Stimulated activated CD4-positive, alpha-beta T cell treated with anti-CD3 and anti-CD28 coated beads, Interleukin-4, amount 100 ng/mL, for 4 hours (primary cell): Measurements from ENCODE around the gene GNPAT.
A peak's percentile ranks its signal among the peaks of the same experiment; 100 is the strongest.

Experiments used
- DNase-seq, 2 experiments: peaks; one replicate each; pipeline ENCODE4 v3.0.0-alpha.2; 2020

Gene GNPAT

DNA sequence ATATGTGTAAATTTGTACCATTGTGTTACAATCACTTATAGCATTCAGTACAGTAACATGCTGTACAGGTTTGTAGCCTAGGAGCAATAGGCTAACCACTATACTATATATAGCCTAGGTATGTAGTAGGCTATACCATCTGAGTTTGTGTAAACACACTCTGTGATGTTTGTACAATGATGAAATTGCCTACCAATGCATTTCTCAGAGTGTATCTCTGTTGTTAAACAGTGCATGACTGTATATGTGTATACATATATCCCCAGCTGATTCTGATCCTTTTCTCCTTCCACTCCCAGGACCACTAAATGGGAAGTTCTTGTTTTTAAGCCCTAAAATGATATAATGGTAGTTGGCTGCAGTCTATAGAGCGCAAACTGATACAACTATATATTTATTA is 7.8 kb downstream of the GNPAT start:
- DNase-seq: no peak

DNA sequence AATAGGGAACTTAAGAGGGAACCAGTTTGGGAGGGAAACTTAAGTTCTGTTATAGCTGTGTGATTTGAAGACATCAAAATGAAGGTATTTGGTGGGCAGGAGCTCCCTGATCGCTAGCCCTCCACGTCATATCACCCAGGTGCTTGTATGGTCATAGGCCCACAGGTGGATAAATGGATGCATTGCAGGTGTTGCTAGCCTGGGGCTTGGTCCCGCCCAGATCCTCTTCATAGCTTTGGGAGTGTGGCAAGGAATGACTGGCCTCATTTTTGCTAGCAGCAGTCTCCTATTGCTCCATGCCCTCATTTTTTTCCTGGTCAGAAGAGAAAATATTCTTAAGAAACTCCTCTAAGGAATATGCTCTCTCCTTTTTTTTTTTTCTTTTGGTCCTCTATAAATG is 11.3 kb downstream of the GNPAT start:
- no peak for DNase-seq

DNA sequence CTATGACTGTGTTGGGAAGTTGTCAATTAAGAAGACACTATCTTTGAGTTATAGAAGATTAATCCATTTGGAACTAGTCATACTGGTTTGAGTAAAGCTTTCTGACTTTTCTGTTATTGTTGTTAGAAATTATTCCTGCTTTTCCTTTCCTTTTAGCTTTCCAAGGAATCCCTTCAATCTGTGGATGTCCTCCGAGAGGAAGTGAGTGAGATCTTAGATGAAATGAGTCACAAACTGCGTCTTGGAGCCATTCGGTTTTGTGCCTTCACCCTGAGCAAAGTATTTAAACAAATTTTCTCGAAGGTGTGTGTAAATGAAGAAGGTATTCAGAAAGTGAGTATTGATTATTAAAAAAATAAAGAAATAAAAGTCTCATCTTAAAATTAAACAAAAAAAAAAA is 19.3 kb downstream of the GNPAT start:
- DNase-seq: no peak

DNA sequence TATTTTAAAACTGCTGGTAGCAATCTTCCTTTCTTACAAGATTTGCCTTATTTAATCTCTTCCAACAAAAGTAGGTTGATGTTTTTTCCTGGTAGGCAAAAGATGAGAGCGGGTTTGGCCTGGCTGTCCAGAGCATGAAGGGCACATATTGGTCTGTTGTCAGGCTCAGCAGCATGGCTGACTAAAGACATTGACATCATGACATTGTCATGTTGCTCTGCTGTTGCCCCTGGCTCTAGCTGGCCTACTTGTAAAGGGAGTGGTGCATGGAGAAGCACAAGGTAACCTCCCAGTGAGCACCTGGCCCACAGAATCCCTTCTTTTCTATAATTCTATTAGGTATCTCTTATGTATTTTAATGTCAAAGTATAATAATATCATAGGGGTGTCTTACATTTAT is 23.6 kb downstream of the GNPAT start:
- no peak for DNase-seq

DNA sequence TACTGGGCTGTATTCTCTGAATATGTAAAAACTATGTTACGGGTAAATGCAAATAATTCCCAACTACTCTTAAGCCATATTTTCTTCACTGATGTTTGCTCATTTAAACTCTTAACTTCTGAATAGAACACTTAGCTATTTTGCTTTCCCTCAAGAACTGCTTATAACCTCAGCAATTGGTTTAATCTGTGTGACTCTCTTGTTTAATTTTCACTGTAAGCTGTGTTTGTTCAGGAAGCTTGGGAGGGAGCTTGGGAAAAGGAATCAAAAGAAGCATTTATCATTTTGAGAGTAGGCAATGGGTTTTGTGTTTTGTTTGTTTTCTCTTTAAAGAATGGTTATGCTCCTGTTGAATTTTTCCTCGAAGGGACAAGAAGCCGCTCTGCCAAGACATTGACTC is 24.4 kb downstream of the GNPAT start:
- no peak for DNase-seq

DNA sequence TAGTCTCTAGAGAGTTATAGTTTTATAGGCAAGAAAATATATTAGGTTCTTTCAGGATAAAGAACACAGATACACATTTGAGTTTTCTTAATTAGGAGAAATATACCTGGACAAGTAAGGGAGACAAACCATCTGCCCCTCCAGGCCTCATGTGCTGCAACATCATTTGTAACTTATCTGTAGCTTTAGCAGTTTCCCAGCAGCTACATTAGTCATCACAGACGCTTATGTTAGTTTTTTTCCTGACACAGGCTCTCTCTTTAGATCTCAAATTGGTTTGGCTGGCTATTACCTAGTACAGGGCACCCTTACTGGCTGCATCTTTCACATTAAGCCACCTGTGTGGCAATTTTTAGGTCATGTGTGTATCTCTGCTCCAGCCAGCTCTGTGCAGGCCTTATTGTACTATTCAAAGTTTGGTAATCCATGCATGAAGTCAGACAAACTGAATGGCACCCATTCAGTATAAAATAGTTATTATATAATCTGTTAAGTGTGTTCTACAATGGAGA is 25.9 kb downstream of the GNPAT start:
- DNase-seq: no peak

DNA sequence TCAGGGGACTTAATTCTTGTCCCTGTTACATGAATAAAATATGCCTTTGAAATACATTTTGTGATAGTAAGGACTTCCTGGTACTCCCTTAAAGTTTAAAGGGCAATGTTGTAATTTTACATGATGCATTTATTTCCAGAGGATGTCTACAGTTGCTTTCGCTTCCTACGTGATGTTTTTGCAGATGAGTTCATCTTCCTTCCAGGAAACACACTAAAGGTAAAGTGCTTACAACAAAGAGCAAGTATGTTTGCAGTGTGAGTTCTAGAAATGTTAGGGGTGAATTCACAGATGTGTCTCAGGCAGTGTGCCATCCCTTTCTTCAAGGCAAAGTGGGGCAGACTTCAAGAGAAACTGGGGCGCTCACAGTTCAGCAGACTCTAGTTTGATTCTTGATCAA is 31.2 kb downstream of the GNPAT start:
- peak in 1 of 2 experiments; percentile 5 for DNase-seq

DNA sequence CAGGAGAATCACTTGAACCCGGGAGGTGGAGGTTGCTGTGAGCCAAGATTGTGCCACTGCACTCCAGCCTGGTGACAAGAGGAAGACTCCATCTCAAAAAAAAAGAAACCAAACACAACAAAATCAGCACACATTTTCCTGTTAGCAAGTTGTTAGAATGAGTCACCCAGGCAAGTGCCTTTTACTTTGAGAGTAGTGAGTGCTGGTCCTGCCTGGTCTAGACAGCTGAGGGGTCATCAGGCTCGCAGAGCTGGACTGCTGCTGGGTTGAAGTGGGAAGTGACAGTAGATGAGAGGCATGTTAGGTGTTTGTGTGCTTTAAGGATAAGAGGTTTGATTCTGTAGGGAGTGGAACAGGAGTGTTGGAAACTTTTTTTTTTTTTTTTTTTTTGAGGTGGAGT is 31.9 kb downstream of the GNPAT start:
- peak in 1 of 2 experiments; percentile 7 for DNase-seq

DNA sequence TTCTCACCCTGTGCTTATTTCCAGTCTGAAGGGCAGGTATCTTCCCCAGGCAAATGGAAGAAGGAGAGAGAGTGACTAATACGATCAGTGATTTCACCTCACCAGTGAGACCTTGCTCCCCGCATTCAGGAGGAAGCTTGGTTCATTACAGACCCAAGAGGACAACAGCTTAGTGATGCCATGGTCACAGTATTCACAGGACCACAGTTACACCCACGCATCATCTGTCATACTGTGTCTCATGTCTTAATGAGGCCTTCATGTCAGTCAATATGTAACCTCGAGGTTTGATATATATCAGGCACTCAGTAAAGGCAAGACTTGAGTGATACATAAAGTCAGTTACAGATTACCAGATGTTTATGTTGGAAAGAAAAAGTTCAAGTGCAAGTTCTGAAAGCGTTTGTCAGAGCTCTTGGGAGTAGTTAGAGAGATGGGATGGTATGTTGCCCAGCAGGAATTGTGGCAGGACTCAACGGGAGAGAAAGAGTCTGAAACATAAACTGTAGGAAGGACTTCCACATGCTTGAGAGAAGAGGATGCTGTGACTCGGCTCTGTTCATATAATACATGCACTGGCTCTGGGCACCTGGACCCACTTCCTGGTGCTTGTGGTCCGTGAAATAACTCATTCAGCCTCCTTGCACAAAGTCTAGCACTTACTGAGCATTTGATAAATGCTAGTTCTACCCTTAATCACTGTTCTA is 33.3 kb downstream of the GNPAT start:
- no peak for DNase-seq

DNA sequence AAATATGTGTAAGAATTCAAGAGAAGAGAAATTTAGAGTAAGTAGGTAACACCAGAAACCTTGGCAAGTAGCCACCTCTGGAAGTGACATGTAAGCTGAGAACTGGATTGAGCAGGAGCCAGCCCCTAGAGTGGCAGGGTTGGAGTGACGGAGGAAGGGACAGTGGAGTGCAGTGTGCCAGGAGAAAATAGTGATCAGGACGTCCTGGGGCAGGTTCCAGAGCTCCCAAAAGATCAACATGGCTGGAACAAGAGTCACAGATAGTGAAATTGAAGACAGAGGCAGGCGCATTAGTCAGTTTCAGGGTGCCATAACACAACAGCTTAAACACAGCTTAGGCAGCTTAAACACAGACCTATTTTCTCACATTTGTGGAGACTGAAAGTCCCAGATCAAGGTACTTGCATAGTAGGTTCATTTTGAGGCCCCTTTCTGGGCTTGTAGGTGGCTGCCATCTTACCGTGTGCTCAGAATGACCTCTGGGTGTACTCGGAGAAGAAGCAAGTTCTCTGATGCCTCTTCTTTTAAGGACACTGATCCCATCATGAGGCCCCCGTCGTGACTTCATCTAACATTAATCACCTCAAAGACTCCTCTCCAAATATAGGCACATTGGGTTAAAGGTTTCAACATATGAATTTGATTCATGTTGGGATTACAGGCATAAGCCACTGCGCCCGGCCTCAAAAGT is 37.2 kb downstream of the GNPAT start:
- DNase-seq: no peak

DNA sequence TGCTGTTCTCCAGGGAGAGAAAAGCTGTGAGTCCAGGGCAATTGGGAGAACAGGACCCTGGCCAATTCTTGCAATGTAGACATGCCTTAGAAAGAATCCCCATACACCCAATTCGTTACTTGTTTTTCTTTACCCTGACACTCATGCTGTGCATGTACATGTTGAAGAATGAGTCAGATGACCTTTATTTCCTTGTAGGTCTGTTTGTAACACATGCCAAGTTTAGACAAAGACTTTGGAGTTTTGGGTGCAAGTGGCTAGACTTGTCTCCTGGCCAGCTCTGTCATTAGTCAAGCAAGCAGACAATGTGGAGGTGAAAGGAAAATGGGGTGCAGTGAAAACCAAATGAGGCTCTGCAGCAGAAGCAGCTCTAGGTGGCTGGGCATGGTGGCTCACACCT is 38.1 kb downstream of the GNPAT start:
- DNase-seq: no peak

DNA sequence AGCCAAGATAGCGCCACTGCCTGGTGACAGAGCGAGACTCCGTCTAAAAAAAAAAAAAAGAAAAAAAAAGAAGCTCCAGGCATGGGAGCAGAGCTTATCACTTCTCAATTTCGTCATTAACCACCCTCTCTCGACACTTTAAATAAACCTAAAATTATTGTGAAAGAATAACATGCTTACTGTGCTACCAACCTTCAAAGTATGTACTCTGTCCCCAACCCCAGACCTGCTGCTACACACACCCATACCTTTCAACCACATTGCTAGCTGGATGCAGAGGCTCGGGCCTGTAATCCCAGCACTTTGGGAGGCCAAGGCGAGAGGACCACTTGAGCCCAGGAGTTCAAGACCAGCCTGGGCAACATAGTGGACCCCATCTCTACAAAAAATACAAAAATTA is 38.7 kb downstream of the GNPAT start:
- no peak for DNase-seq

DNA sequence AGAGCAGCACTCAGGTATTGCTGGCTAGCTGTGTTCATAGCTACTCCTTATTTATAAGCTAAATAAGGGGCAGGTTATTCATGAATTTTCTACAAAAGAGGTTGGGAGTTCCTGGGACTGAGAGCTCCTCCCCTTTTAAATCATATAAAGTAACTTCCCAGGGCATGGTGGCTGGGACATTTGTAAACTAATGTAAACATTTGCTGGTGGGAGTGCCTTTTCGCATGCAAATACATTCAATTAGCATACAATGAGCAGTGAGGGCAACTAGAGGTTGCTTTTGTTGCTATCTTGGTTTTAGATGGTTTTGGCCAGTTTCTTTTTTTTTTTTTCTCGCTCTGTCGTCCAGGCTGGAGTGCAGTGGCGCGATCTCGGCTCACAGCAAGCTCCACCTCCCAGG is 43.4 kb downstream of the GNPAT start:
- DNase-seq: no peak

DNA sequence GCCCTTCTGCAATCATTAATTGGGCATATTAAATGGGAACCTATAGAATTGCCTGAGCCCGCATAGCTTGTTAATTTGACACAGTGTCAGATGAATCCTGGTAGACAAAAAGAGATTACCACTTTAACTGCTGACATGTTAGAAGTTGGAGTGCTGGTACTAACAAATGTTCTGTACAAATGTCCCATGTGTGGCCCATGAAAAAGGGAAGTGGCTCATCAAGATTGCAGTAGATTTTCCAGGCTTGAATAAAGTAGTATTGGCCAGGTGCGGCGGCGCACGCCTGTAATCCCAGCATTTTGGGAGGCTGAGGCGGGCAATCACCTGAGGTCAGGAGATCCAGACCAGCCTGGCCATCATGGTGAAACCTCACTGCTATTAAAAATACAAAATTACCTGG is 45.6 kb downstream of the GNPAT start:
- no peak for DNase-seq

DNA sequence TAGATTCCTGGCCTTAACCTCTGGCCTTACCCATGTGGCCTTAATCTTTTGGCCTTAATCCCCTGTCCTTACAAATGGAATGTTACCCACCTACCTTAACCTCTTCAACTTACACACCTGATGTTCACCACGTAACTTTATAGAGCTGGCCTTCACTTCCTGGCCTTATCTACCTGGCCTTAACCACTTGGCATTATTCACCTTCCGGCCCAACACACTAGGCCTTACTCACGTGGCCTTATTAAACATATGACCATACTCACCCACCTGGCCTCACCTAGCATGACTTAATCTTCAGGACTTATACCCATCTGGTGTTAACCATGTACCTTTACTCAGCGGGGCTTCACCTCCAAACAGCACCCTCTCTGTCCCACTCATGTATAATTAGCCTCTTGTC is 54.9 kb downstream of the GNPAT start:
- no peak for DNase-seq

DNA sequence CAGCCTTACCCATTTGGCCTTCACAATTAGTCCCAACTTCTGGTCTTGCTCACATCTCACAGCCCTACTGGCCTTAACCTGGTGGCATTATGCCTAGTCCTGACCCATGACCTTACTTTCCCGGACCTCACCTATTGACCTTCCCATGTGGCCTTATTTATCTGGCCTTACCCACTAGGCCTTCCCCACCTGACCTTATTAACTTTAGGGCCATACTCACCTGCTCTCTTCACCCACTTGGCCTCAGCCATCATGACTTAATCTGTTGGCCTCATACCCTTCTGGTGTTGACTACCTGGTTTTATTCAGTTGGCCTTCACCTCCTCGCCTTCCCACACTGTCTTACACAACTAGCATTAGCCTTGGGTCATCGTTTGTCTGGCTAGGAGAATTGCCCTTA is 61.0 kb downstream of the GNPAT start:
- no peak for DNase-seq

DNA sequence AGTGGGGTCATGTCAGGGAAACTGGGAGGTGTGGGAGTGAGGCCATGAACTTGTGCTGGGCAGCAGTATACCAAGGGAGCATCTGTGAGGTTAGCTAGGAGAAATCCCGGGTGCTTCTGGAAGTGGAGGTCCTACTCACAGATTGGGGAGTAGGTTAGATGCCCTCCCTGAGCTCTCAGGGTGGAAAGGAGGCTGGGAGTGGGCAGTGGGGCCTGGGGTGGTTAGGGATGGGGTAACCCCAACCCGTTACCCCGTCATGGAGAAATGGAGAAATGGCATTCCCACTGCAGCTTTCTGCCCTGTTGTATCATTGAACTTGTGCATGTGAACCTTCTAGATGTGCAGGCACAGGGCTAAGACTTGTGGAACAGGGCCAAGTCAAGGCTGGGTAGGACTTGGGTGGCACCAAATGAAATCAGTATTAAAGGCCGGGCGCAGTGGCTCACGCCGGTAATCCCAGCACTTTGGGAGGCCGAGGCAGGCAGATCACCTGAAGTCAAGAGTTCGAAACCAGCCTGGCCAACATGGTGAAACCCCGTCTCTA is 69.5 kb downstream of the GNPAT start:
- DNase-seq: no peak

DNA sequence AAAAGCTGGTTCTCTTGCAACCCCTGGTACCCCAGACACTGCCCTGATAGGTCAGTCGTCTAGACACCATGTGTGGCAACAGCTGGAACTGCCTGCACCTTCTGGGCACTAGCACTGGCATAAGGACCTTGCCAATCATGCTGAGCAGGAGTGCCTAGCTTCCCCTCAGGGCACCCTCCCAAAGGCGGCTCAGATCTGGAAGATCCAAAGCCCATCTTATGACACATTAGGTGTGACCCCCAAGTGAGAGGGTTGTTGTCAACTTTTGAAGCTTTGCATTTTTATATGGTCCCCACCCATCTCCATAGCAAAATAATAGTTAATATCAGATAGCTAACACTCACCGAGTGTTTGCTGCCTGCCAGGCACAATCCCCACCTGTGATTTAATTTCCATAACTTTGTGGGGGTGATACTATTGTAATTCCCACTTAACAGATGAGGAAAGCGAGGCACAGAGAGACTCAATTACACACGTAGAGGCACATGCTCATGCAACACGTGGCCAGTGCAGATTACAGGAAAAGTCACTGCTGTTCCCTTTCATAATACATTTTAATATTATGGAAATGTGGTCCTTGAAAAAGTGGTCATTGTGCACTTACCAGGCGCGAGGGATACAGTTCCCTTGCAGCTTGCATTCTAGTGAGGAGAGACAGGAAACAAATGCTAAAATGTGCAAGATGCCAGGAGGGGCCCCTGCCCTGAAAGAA is 70.9 kb downstream of the GNPAT start:
- no peak for DNase-seq

DNA sequence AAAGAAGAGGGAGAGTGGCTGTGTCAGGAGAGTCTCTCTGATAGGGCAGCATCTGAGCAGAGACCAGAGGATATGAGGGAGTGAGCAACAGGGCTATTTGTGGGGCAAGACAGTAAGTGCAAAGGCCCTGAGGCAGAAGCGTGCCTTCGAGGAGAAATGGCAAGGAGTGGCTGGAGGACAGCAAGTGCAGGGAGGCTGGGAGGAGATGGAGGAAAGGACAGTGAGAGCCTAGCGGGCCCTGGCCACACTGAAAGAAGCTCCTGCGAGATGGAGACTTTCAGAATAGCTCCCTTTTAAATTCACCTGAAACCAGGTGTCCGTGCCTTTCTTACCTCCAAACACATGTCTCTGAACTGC is 71.4 kb downstream of the GNPAT start:
- DNase-seq: no peak

DNA sequence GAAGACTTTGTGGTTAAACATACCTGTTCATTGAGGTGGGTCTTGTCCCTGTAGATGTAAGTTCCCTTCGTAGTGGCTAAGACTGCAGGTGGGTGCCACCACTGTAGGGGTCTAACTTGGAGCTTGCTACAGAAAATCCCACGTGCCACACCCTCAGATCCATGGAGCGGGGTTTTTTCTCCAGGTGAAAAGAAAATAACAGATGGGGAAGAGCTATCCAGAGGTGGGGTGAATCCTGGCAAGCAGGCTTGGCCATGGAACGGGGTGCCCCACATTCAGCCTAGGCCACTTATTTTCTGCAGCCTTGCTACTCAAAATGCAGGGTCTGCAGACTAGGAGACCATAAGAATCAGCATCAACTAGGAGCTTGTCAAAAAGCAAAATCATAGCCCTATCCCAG is 72.6 kb downstream of the GNPAT start:
- no peak for DNase-seq

DNA sequence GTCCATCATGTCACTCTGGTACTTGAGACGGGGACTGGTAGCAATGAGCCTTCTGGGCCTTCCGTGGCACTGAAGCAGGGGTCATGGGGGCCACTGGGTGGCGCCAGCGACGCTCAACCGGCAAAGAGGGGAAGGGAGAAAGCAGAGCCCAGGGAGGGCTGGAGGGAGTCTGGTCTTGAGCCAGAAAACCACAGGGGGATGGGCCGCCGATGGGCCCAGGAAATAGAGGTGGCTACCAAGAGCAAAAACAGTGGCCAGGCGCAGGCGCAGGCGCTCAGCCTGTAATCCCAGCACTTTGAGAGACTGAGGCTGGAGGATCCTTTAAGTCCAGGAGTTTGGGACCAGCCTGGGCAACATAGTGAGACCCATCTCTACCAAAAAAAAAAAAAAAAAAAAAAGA is 74.9 kb downstream of the GNPAT start:
- peak in 1 of 2 experiments; percentile 26 for DNase-seq

DNA sequence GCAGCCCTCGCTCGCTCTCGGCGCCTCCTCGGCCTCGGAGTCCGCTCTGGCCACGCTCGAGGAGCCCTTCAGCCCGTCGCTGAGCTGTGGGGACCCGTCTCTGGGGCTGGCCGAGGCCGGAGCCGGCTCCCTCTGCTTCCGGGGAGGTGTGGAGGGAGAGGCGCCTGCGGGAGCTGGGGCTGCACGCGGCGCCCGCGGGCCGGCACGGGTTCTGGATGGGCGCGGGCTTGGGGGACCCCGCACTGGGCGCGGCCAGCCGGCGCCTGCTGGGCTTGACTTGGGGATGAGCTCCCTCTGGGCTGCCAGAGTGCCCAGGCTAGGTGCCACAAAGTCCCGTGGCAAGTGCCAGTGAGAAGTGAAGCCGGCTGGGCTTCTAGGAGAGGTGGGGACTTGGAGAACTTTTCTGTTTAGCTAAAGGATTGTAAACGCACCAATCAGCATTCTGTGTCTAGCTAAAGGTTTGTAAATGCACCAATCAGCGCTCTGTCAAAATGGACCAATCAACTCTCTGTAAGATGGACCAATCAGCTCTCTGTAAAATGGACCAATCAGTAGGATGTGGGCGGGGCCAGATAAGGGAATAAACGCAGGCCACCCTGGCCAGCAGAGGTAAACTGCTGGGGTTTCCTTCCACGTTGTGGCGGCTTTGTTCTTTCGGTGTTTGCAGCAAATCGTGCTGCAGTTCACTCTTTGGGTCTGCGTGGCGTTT is 76.4 kb downstream of the GNPAT start:
- no peak for DNase-seq

DNA sequence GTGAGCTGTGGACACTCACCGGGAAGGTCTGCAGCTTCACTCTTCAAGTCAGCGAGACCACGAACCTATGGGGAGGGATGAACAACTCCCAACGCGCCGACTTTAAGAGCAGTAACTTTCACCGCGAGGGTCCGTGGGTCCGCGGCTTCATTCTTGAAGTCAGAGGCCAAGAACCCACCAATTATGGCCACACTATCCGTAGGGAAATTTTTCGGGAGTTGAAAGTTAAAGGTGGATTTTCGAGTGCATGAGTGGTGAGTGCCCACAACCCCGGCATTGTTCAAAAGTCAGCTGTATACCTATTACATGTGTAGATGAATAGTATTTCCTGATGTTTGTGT is 77.0 kb downstream of the GNPAT start:
- no peak for DNase-seq
